ENCODE results near the gene TSPYL2.

TSPYL2 gene

DNA sequence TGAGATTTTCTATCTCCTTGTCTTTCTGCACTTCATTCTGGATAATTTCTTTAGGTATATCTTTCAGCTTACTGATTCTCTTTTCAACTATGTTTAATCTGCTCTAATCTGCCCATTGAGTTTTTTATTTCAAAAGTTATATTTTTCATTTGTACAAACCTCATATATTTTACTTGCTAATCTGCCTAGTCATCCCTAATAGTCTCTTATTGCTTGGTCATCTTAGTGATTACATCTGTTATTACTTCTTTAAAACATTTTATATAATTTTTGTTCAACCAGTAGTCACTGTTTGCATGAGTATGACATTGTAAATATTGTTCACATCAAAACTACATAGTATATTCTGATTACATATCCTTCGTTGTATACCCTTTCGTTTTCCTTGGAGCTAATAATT is 44.2 kb downstream of the TSPYL2 start:
- no peak for DNase-seq

DNA sequence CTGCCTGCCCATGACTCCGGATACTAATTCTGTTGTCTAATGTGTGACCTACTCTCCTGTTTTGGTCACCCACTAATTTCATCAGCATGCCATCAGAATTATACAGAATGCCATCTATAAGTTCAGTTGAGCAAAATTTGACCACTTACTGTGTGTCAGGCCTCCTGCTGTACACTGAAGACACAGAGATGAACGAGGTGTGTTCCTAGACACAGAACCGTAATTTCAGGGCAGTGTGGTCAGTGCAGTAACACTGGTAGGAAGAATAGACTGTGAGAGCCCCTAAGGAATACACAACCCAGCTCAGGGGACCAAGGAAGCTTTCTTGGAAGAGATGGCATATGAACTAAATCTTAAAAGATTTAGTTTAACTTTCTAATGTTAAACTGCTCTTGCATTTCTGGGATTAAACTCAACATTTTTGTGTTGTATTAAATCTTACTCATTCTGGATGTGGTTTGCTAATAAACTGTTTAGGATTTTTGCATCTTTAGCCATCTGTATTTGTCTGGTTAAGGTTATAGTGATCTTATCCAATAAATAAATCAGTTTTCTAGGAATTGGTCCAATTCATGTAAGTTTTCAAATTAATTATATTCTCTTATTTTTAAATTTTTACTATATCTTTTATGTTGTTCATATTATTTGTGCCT is 46.1 kb downstream of the TSPYL2 start:
- no peak for DNase-seq

DNA sequence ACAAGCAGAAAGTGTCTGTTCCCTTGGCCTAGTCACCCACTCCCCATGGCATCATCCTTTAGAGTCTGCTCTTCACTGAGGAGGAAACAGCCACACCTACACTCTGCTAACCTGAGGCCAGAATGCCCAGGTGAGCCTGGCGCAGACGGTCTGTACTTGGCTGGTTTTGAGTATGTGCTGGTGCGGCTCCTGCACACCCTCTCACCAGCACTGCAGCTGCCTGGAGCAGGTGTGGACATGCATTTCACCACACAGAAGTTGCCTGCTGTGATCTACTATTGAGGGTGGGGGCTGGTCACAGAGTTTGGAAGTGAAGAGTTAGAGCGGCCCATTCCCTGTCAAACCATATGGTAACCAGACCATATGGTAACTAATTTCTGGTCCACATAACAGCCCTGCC is 51.2 kb downstream of the TSPYL2 start:
- DNase-seq, result no peak

DNA sequence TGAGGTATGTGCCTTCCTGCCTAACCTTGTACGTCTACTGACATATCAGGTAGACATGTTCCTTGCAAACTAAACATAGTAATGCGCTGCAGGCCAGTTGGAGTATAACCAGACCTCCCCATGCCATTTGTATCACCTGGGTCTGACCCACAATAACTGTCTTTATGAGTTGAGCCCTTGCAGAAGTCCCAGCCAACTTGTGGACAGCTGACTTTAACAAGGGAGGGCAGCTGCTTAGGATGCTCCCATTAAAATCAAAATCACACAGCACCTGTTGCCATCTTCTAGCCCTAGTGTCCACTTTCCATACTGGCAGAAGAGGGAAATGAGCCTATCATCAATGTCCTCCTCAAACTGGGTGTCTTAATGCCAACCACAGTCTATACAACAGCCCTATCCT is 53.4 kb downstream of the TSPYL2 start:
- DNase-seq, result no peak

Measured in suppressor macrophage treated with lipopolysaccharide for 4 hours (primary cell).